Dedifferentiated amniotic fluid mesenchymal stem cell (primary cell): ENCODE results near the gene OR7G2.

Experiments used
- DNase-seq: peaks from one replicate; pipeline ENCODE4 v3.0.0-alpha.2; 2016; ENCODE audit errors: extremely low spot score

The OR7G2 gene

DNA sequence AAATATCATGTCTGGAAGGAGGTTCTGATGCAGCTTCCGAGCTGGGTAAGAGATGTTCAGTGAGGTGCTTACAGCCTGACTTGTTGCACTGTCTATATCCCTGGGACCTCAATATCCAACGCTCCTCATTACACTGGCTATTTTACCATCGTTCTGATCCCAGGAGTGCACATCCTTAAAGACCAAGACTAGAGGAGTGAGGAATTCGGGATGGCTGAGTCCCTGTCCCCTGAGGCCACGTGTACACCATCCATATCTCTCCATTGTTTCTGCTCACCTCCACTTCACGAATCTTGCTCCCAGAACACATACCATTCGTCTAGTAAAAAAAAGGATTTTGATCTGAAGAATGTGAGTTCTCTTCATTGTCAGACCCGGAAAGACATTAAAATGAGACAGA lies at the start of gene OR7G2:
Gene OR7G2 (minus strand): TSS at position 101 of the 400 bp plus-strand sequence. CDS start 4,232 bp downstream, outside the sequence.
- no peak for DNase-seq

DNA sequence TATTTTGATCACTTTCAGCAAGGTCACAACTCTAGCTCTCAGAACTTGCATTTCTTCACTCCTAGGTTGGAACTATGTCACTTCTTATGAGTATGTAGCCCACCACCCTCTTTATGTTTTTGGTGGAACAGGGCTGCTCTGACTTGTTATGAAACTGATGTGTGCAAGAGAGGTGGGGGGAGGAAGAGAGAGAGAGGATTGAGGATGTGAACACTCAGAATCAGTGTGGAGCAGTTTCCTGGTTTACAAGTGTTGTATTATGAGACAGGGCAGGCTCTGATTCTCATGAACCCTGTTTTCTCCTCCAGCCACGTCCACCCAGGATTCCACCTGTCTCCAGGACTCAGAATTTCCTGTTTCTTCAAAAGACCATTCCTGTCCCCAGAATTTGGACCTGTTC lies 49.0 kb upstream of the OR7G2 start:
- DNase-seq: no peak

DNA sequence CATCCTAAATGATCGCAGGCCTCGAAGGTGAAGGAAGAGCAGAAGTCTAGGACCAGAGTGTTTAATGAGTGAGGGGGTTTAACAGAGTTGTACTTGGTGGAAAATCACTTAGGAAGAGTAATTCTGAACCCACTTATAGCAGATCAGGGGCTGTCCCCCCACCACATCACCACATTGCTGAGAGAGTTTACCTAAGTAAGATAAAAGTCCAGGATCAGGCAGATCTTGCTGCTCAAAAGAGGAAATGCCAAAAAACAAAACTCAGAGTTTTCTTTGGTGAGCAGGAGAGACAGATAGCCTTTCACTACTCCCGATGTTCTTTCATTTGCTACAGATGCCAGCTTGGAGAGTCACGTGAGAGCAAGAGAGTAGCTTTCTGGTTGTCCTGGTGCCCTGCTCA lies 48.3 kb upstream of the OR7G2 start:
- no peak for DNase-seq

DNA sequence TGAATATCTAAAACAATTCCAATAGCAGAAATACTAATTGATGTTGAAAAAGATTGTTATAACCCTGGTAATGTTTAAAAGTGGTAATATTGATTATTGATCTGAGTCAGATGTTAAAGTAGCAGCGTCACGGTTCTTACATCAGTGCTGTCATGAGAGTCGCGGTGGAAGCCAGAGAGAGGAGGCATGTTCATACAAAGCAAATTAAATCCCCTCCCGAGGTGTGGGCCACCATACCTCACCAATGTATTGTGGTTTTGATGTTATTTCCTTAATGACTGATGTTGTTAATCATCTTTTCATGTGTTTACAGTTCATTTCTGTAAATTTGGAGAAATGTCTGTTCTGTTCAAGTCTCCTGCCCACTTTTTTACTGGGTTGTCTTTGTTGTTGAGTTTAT lies 44.1 kb upstream of the OR7G2 start:
- no peak for DNase-seq

GRCh38 chr19:9150650-9151049 lies 43.4 kb upstream of the OR7G2 start:
- DNase-seq: no peak

DNA sequence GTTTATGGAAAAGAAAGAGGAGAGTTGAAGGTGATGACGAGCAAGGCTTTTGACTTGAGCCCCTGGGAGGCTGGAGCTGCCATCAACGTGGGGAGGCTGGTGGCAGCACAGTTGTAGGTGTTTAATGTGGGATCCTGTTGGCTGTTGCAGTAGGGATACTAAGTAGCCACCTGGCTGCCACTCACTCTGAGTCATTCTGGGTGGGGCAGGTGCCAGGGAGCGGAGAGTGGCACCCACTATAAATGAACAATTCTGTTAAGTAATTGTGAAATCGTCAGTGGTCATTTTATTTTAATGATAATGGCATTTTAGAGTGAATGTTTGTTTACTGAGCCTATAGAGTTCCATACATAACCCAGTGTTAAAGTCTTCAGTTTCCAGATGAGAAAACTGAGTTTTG lies 42.7 kb upstream of the OR7G2 start:
- DNase-seq: no peak

DNA sequence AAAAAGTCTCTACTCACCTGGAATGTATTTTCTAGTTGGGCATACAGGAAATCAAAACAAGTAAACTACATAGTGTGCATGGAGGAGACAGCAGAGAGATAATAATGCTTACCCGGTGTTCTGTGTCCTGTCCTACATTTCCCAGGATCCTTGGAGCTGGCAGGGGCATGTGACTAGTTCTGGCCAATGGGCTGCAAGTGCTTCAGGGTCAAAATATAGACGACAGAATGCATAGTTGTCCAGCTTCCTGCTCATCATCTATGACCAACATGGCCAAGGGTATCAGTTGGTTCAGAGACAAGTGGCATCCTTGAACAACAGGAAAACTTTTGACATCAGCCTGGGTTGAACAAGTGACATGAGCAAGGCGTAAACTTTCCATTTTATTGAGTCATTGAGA lies 41.4 kb upstream of the OR7G2 start:
- DNase-seq: no peak

DNA sequence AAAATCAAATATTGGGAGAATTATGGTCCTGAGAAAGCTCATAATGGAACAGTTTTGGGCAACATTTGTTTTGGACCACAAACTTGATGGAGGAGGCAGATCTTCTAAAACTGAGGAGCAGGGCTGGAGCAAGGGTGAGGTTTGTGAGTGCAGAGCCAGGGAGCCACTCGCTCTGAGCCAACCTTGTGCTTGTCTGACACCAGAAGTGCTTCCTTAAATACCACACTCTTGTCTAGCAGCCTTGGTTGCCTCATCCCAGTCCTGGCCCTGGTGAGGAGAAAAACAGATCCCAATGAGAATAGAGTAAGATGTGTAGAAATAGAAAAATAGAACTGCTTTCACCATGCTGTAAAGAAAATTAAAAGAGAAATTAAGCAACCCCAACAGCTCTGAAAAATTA lies 39.6 kb upstream of the OR7G2 start:
- no peak for DNase-seq

- no peak for DNase-seq
Observed at GRCh38 chr19:9144920-9145319, 37.6 kb upstream of the OR7G2 start.

DNA sequence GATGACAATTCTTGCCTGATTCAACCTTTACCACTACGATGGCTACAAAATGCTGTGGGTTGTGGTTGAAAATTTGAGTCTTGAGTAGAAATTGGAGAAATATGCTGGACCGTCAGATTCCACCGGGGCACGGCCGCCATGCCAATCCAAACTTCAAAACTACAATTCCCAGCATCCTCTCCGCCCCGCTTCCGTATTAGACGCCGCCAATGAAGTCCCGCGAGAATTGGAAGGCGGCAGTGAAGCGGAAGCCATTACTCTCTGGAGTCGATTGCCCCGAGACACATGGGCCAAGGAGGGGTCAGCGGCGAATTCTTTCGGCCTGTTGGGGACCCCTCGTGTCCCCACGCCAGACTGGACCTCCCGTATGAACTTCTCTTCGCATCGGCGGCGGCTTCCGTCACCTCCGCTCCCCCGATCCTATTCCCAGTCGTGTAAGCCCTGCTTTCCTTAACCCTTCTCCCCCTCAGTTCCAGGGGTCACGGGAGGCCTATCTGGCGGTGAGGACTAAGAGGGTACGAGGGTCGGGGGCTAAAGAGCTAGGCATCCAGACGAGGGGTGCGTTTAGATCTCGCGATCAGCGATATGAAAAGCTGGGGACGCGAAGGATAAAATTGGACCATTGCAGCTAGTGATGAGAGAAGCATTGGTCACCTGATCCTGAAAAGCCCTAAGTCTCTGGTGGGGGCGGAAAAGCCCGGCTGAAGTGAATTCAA lies 33.0 kb upstream of the OR7G2 start, which contains the start of gene ZNF317:
Gene ZNF317 (plus strand): TSS at position 239 of the 716 bp plus-strand sequence. CDS start 15,620 bp downstream, outside the sequence.
- peak; percentile 96 for DNase-seq

DNA sequence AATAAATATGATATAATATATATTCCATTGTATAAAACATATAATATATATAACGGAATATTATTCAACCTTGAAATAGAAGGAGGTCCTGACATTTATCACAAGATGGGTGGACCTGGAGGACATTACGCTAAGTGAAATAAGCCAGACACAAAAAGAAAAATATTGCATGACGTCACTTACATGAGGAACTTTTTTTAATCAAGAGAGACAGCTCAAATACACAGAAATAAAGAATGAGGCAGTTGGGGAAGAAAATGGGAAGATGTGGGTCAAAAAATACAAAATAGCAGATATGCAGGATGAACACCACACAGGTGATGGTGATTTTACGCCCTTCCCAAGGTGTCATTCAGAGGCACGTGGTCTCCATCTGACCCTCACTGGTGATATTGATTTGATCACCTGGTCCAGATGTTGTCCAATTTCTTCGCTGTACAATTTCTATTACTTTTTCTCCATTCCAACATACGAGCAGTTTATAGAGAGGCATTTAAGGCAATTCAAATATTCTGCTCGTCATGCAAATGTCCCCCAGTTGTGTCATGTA lies 32.4 kb upstream of the OR7G2 start:
- DNase-seq: no peak

DNA sequence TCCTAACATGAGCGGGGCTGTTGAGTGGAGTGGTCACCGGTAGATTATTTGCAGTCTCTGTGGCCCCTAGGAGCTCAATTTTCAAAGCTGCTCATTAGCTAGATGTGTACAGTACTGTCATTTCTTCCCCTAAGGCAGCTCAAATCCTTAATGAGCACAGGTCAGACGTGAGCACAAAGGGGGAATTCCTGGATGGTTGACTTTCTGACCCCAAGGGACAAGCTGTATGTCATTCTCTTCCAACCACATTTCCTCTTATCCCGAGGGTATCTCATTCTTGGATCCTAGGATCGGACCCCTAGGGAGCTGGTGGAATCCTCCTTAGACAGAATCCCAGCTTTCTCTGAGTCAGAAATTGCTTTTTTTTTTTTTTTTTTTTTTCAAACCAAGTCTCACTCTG lies 25.1 kb upstream of the OR7G2 start:
- DNase-seq: no peak

- no peak for DNase-seq
Observed at GRCh38 chr19:9130965-9131364, 23.7 kb upstream of the OR7G2 start.

DNA sequence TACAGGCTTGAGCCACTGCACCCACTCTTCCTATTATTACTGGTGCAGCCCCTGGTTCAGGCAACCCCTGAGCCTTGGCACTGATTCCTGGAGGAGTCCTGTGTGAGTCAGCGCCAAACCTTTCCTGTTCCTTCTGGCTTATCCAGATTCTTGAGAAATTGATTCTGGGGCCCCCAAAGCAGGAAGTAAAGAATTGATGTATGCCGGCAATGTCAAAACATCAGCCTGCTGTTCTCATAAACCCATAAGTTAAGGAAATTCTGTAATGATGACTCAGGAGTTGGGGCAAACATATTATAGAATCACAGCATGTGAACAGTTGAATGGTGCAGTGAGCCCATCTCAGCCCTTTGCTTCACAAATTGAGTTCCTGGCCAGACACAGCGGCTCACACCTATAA lies 20.9 kb upstream of the OR7G2 start:
- DNase-seq: no peak

DNA sequence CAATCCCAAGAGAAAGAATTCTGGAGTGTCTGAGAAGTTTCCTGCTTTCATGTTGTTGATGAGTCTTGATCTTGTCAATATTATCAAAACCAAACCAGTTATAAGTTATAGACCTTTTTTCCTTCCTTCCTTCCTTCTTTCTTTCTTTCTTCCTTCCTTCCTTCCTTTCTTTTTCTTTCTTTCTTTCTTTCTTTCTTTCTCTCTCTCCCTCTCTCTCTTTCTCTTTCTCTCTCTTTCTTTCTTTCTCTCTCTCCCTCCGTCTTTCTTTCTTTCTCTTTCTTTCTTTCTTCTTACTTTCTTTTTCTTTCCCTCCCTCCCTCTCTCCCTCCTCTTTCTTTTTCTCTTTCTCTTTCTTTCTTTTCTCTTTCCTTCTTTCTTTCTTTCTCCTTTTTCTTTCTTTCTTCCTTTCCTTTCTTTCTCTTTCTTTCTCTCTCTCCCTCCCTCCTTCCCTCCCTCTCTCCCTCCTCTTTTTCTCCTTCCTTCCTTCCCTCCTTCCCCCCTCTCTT lies 19.7 kb upstream of the OR7G2 start, which contains the start of gene OR7G3:
Gene OR7G3 (minus strand): TSS at position 51 of the 506 bp plus-strand sequence. CDS start 0 bp downstream, at position 51.
- no peak for DNase-seq

GRCh38 chr19:9116547-9116946 lies 9.3 kb upstream of the OR7G2 start:
- no peak for DNase-seq

DNA sequence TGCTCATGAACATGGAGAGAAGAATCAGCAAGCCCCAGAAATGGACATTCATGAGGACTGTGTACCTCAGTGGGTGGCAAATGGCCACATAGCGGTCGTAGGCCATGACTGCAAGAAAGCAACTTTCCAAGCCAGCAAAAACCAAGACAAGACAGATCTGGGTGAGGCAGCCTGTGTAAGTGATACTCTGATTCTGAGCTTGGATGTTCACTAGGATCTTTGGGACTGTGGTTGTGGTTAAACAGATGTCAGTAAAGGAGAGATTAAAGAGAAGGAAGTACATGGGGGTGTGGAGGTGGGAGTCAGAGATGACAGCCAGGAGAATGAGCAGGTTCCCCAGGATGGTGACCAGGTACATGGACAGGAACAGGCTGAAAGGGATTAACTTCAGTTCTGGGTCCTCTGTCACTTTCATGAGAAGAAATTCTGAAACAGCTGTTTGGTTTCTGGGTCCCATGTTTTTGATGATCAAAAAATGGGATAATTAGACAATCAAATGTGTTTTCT lies 8.1 kb upstream of the OR7G2 start, which contains the start of gene OR7G1:
Gene OR7G1 (minus strand): TSS at position 457 of the 507 bp plus-strand sequence. CDS start 0 bp downstream, at position 457.
- no peak for DNase-seq

GRCh38 chr19:9109959-9110358 lies 2.7 kb upstream of the OR7G2 start:
- DNase-seq: no peak

DNA sequence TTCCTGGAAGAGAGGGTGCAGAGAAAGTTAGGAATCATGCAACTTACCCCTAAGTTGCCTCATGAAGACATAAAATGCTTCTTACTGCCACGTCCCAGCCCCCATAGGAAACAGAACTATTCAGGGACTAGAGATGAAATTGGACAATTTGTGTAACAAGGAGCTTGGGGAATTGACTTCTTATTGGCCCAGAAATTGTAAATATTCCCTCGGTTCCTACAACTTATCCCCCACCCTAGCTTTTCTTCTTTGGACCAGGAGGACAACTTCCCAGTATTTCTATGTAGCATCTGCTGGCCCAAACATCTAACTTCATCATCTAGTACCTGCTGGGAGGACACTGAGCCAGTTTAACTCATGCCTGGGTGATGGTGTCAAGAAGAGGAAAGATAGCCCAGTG lies 20.5 kb downstream of the OR7G2 start, which contains the start of gene OR1M1:
Gene OR1M1 (plus strand): TSS at position 301 of the 400 bp plus-strand sequence. CDS start 6,184 bp downstream, outside the sequence.
- no peak for DNase-seq

DNA sequence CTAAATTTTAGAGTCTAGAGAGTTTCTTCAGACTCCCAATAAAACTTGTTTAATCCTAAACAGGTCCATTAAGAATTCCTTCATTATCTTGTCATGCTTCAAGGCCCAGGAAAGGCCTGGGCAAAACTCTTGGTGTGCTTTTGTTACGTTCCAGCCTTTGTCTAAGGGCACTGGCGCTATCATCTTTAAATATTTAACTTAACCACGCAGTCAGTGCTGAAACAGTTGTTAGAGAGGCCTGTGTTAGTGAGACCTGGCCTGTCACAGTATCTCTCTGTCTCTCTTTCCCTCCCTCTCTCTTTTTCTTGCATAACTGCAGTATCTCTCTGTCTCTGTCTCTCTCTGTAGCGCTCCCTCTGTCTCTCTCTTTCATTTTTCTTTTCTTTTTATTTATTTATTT lies 28.6 kb downstream of the OR7G2 start:
- no peak for DNase-seq

DNA sequence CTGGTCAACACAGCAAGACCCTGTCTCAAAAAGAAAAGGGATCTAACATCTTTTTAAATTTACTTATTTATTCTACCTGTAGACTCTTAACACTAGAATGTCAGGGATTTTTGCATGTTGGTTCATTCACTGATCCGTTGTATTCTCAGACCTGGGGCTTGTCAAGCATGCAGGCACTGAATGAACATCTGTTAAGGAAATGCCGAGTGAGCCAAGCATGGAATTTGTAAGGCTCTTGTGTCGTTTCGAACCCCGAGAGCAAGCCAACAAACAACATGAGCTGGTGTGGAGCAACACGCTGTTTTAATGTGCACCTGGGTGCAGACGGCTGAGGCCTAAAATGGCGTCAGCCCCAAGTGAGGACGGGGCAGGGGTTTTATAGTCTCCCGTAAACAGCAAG lies 30.4 kb downstream of the OR7G2 start:
- DNase-seq: no peak

DNA sequence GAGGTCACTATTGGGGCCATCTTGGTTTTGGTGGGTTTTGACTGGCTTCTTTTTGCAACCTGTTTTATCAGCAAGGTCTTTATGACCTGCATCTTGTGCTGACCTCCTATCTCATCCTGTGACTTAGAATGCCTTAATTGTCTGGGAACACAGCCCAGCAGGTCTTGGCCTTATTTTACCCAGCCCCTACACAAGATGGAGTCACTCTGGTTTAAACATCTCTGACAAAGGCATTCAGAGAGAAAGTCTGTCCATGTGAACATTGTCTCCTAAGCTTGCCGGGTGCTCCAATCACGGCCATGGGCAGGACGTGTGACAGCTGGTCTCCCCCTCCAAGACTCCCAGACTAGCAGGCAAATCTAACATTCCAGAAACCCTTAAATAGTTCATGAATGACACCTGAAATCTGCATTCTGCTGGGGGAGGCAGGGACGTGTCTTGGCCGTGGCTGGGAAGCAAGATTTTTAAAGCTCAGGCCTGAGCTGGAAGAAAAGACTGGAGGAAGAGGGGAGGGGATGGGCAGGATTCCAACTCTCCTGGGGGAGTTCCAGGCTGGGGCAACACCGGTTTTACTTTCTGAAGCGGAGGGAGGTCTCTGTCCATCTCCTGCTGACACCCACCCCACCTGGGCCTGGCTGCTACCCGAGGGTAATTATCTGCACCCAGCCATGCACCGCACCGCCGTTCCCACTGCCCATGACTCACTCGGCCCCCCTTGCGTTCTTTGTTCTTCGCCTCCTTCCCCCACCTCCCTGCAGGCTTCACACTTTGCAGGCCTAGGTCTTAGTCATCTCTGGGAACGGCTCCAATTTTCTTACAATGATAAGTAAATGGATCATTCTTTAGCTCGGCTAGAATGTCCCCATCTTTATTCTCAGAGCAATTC lies 32.0 kb downstream of the OR7G2 start:
- peak; percentile 15 for DNase-seq
